Stimulated activated CD4-positive, alpha-beta T cell treated with anti-CD3 and anti-CD28 coated beads, Interleukin-1b, Interleukin-23, amount 100 ng/mL, for 48 hours (primary cell): ENCODE measurements around the gene TBC1D19.
"Not testable (repeated sequence)": the region's sequence is repeated elsewhere in the genome, so short reads cannot be mapped to it uniquely, and the experiment has no call there.

ENCODE experiments used
- DNase-seq: peaks from one replicate; pipeline ENCODE4 v3.0.0-alpha.2; 2020

Gene TBC1D19, protein sequence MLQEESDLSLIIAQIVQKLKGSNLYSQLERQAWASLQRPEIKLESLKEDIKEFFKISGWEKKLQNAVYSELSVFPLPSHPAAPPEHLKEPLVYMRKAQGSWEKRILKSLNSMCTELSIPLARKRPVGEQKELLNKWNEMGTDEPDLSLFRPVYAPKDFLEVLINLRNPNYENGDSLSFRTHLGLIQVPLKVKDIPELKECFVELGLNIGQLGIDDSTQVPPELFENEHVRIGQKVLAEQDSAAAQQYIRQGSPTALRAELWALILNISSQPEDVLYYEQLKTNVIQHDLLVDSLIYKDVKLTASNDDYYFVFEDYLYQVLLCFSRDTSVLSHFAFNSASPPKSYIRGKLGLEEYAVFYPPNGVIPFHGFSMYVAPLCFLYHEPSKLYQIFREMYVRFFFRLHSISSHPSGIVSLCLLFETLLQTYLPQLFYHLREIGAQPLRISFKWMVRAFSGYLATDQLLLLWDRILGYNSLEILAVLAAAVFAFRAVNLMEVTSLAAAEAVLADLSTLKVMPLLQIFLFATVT

GRCh38 chr4:26583865-26584652, at the start of gene TBC1D19:
TSS of gene TBC1D19 (plus strand) at chr4:26584084. CDS start at chr4:26584194, 110 bp downstream.
- peak; percentile 91 for DNase-seq

GRCh38 chr4:26542991-26543390, 40.9 kb upstream of the TBC1D19 start:
- DNase-seq: no peak

DNA sequence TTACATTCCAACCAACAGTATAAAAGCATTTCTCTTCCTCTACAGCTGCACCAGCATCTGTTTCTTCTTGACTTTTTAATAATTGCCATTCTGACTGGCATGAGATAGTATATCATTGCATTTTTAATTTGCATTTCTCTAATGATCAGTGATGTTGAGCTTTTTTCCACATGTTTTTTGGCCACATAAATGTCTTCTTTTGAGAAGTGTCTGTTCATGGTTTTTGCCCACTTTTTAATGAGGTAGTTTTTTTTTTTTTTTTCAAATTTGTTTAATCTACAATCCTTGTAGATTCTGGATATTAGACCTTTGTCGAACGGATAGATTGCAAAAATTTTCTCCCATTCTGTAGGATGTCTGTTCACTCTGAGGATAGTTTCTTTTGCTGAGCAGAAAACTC, 39.5 kb upstream of the TBC1D19 start:
- no peak for DNase-seq

DNA sequence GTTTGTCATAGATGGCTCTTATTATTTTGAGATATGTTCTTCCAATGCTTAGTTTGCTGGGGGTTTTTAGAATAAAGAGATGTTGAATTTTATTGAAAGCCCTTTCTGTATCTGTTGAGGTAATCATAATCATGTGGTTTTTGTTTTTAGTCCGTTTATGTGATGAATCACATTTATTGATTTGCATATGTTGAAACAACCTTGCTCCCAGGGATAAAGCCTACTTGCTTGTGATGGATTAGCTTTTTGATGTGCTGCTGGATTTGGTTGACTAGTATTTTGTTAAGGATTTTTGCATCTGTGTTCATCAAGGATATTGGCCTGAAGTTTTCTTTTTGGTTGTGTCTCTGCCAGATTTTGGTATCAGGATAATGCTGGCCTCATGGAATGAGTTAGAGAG, 35.5 kb upstream of the TBC1D19 start:
- not testable (repeated sequence) for DNase-seq

- no peak for DNase-seq
These were observed 26.7 kb upstream of the TBC1D19 start for GRCh38 chr4:26557164-26557563.

DNA sequence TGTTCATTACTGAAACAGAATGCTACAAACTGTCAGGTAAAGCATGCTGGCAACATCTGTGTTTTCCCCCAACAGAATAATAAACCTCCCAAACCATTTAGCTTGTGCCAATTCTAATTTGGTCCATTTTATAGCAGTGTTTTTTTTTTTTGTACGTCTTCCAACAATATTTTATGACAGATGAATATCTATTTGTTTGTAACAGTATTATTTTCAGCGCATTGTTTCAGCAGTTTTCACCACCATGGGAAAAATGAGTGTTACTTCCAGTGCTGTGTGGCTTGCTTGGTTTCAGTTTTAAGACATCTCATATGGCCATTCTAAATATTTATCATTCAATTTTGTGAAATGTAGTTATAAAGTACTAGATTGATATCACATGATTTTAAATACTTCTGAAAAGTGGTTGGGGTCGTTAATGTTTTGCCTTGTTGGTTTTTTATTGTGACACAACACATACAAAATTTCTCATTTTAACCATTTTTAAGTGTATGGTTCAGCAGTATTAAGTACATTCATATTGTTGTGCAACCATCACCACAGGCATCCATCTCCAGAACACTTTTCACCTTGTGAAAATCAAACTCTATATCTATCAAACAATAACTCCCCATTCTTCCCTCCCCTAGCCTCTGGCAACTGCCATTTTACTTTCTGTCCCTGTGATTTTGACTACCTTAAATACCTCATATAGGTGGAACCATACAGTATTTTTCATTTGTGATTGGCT, 25.6 kb upstream of the TBC1D19 start:
- no peak for DNase-seq

- no peak for DNase-seq
These were observed 17.8 kb upstream of the TBC1D19 start for GRCh38 chr4:26566133-26566532.

GRCh38 chr4:26568446-26568994, 15.4 kb upstream of the TBC1D19 start:
- DNase-seq: no peak

- no peak for DNase-seq
These were observed 13.3 kb upstream of the TBC1D19 start for GRCh38 chr4:26570596-26570995.

DNA sequence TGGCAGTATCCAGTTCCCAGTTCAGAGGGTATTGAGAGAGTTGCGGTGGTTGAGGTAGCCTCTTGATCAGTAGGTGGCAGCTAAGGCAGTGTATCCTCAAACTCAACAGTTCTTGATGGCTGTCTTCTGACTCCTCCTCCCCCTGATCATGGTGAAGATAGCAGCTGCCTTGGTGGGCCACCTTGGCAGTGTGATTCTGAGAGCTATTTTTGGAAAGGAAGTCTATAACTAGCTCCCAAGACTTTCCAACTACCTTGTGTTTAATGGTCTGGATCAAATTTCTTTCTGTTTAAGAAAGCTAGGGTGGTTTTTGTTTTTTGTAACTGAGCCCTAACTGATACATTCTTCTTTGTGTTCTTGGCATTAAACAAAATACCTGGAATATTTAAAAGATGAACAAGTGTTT, 10.5 kb upstream of the TBC1D19 start:
- DNase-seq: no peak

DNA sequence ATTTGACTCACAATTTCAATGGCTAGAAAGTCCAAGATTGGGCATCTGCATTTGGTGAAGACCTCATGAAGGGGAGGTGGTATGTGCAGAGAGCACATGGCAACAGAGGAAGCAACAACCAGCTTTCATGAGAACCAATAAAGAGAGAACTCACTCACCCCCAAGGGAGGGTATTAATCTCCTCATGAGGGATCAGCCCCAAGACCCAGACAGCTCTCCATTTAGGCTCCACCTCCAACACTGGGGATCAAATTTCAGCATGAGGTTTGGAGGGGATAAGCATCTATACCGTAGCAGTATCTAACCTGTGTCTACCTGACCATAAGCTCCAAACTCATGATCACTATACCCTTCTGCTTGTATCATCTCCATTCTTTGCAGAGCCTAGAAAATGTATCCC, 9.3 kb upstream of the TBC1D19 start:
- no peak for DNase-seq

GRCh38 chr4:26576231-26576739, 7.6 kb upstream of the TBC1D19 start:
- no peak for DNase-seq

- DNase-seq: no peak
These were observed 6.8 kb upstream of the TBC1D19 start for GRCh38 chr4:26577066-26577465.

GRCh38 chr4:26579169-26579568, 4.7 kb upstream of the TBC1D19 start:
- no peak for DNase-seq

DNA sequence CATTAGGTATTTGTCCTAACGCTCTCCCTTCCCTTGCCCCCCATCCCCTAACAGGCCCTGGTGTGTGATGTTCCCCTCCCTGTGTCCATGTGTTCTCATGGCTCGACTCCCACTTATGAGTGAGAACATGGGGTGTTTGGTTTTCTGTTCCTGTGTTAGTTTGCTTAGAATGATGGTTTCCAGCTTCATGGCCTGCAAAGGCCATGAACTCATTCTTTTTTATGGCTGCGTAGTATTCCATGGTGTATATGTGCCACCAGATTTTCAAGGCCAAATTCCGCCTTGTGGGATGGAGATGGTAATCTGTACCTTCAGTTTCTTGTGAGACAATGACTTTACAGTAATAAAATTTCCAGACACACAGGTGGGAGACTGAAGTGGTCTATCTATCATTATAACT, 2.5 kb upstream of the TBC1D19 start:
- not testable (repeated sequence) for DNase-seq

DNA sequence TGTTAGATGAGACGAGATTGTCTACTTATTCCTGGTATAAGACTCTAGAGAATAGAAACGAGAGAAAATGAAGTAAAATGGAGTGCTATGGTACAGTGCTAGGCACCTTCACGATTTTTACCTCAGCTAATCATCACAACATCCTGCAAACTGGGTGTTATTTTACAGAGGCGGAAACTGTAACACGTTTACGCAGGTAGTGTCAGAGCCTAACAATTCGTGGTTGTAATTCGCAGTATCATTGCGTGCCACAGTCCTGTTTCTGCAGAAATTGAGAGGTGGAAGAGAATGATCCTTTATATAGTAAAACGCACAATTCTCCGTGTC, 383 bp upstream of the TBC1D19 start:
- DNase-seq: no peak

DNA sequence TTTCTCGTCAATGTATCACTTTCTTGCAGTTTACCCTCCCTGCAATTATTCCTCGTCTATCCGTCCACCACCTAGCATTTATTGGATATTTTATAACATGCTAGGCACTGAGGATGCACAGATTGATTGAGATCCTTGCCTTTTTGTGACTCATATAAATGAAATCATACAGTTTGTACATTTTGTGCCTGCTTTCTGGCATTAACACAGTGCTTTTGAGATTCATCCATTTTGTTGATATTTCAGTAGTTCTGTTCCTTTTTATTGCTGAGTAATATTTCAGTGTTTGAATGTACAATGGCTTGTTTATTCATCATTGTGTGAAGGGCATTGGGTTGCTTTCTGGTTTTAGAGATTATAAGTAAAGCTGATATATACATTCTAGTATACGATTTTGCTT, 841 bp downstream of the TBC1D19 start:
- no peak for DNase-seq

DNA sequence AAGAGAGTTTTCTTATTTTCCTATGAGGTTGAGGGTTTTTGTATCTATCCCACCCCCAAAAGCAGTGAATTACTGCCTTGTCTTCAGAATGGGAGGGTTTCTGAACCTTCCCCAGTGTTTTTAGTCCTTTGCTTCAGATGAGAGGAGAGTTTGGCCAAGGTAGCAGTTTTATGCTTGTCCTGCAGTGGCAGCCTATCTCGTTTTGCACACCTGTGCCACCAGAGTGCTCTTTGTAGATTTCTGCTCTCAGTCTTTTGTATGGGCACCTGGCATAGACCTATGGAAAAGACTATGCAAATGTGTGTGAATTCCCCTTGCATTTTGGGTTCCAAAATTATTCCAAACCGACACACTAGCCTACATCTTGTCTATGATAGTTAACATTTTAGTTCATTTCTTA, 5.8 kb downstream of the TBC1D19 start:
- no peak for DNase-seq

DNA sequence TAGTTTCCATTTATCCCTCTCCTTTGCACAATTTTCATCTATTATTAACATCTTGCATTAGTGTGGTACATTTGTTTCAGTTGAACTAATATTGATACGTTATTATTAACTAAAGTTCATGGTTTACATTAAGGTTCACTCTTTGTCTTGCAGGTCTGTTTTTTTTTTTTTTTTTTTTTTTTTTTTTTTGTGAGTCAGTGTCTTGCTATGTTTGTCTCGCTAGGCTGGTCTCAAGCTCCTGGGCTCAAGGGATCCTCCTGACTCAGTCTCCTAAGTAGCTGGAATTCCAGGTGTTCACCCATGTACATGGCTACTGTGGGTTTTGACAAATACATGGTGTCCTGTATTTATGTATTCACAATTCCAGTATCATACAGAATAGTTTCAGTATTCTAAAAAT, 6.8 kb downstream of the TBC1D19 start:
- DNase-seq: no peak

- not testable (repeated sequence) for DNase-seq
These were observed 9.7 kb downstream of the TBC1D19 start for GRCh38 chr4:26593557-26593956.

DNA sequence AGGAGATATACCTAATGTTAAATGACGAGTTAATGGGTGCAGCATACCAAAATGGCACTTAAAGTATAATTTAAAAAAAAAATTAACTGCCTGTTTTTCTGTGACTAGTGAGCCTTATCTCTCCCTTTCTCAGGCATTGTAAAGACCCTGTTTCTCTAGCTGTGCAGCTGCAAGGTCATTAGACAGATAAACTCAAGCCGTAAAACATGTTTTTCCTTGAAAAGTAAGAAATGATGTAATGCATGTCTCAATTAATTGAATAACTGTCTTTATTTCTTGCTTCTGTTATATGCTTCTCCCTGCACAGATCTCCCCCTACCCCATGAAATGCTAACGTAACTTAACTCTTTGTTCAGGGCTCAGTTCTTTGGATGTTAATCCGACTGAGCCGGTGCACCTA, 10.5 kb downstream of the TBC1D19 start:
- no peak for DNase-seq

DNA sequence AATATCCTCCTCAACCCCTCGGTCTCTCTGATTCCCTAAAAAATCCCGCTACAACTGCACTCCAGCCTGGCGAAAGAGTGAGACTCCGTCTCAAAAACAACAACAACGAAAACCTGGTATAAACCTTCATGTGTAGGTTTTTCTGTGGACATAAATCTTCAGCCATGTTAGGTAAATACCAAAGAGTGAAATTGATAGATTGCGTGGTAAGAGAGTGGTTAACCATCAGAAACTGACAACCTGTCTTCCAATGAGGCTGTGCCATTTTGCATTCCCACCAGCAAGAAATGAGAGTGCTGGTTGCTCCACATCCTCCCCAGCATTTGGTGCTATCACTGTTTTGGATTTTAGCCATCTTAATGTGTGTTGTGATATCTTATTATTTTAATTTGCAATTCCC, 10.9 kb downstream of the TBC1D19 start:
- no peak for DNase-seq

DNA sequence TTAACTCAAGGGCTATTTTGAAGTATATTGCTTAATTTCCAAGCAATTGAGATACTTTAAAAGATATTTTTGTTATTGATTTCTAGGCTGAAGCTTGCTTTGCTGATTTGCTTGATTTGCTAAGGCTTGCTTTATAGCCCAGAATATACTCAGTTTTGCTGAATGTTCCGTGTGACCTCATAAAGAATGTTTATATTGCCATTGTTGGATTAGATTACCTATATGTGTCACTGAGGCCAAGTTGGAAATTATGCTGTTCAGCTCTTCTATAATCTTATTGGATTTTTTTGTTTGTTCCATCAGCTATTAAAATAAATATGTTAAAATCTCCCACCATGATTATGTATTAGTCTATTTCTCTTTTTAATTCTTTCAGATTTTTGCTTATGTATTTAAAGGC, 13.0 kb downstream of the TBC1D19 start:
- DNase-seq: no peak
